ENCODE data around the gene PTPN12.

PTPN12 gene

DNA sequence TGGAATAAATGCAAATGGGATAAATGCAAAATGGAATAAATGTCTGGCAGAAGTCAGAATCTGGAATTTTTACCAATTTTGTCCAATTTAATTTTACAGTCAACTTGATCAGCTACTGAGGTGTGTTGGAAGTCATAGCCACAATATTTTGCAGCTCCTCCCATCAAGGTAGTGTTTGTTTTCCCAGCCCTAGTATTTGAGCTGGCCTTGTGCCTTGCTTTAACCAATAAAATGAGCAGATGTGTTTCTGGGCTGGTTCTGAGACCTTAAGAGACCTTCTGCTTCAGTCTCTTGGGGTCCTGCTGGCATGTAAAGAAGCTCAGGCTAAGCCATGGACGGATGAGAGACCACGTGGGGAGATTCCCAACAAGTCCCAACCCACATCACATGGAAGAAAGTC lies 116.5 kb downstream of the PTPN12 start:
- TF ChIP-seq MYC (IDR thresholded peaks at IDR 0.05; ENCODE audit: low read depth, low read length) (no peak), POLR2A (IDR thresholded peaks at IDR 0.05; ENCODE audit: extremely low read depth, insufficient read length) (no peak)
- TF ChIP-seq, protein P1, sequence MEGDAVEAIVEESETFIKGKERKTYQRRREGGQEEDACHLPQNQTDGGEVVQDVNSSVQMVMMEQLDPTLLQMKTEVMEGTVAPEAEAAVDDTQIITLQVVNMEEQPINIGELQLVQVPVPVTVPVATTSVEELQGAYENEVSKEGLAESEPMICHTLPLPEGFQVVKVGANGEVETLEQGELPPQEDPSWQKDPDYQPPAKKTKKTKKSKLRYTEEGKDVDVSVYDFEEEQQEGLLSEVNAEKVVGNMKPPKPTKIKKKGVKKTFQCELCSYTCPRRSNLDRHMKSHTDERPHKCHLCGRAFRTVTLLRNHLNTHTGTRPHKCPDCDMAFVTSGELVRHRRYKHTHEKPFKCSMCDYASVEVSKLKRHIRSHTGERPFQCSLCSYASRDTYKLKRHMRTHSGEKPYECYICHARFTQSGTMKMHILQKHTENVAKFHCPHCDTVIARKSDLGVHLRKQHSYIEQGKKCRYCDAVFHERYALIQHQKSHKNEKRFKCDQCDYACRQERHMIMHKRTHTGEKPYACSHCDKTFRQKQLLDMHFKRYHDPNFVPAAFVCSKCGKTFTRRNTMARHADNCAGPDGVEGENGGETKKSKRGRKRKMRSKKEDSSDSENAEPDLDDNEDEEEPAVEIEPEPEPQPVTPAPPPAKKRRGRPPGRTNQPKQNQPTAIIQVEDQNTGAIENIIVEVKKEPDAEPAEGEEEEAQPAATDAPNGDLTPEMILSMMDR (IDR thresholded peaks at IDR 0.05; ENCODE audit: low read depth, low read length): no peak
- TF ChIP-seq, protein P2, sequence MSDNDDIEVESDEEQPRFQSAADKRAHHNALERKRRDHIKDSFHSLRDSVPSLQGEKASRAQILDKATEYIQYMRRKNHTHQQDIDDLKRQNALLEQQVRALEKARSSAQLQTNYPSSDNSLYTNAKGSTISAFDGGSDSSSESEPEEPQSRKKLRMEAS (IDR thresholded peaks at IDR 0.05; ENCODE audit: low read depth, low read length): no peak
- DNase-seq (ENCODE audit: low read depth): no peak
- no peak overlapping the region for H3K4me3 ChIP-seq (ENCODE audit: low read depth, low read length)

DNA sequence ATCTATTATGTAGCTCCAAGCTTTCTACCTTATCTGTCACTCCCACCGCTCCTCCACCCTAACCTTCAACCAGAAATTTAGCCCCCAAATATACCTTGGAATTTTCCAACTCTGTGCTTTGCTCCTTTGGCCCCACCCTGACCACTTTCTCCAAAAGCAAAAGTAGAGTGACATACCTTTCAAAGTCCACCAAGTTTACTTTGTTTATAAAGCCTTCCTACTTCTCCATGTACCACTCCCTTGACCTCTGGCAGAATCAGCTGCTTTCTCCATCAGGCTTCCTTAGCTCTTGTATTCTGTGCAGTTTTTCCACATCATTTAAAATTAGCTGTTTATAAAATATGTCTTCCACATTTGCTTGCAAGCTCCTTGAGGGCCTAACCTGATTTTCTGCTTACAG lies 118.3 kb downstream of the PTPN12 start:
- DNase-seq (ENCODE audit: low read depth): no peak
- no peak overlapping the region for H3K4me3 ChIP-seq (ENCODE audit: low read depth, low read length)
- TF ChIP-seq POLR2A (IDR thresholded peaks at IDR 0.05; ENCODE audit: extremely low read depth, insufficient read length) (no peak), MYC (IDR thresholded peaks at IDR 0.05; ENCODE audit: low read depth, low read length) (no peak)
- TF ChIP-seq, protein P2 (IDR thresholded peaks at IDR 0.05; ENCODE audit: low read depth, low read length): no peak
- TF ChIP-seq, protein P1 (IDR thresholded peaks at IDR 0.05; ENCODE audit: low read depth, low read length): no peak

DNA sequence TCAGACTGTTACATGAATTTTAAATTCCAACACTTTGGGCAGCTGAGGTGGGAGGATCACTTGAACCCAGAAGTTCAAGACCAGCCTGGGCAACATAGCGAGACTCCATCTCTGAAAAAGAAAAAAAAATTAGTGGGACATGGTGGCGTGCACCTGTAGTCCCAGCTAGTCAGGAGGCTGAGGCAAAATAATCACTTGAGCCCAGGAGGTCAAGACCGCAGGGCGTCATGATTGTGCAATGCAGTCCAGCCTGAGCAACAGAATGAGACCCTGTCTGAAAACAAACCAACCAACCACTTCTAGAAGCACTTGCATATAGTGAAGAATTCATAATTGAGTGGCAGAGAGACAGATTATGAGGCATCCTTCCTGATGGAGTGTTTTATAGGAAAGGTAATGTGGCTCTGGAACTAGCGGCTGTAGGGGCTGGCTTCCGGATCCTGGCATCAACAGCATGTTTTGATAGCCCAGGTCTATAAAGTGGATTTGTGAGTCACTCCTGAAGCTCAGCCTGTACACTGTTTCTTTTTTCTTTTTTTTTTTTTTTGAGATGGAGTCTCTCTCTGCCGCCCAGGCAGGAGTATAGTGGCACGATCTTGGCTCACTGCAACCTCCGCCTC lies 118.9 kb downstream of the PTPN12 start:
- H3K4me3 ChIP-seq (ENCODE audit: low read depth, low read length): no peak overlapping the region
- peak; percentile 48 for DNase-seq (ENCODE audit: low read depth)
- TF ChIP-seq, protein P2 (IDR thresholded peaks at IDR 0.05; ENCODE audit: low read depth, low read length): no peak
- TF ChIP-seq, protein P1 (IDR thresholded peaks at IDR 0.05; ENCODE audit: low read depth, low read length): no peak
- TF ChIP-seq MYC (IDR thresholded peaks at IDR 0.05; ENCODE audit: low read depth, low read length): no peak
- TF ChIP-seq POLR2A (IDR thresholded peaks at IDR 0.05; ENCODE audit: extremely low read depth, insufficient read length): no peak

DNA sequence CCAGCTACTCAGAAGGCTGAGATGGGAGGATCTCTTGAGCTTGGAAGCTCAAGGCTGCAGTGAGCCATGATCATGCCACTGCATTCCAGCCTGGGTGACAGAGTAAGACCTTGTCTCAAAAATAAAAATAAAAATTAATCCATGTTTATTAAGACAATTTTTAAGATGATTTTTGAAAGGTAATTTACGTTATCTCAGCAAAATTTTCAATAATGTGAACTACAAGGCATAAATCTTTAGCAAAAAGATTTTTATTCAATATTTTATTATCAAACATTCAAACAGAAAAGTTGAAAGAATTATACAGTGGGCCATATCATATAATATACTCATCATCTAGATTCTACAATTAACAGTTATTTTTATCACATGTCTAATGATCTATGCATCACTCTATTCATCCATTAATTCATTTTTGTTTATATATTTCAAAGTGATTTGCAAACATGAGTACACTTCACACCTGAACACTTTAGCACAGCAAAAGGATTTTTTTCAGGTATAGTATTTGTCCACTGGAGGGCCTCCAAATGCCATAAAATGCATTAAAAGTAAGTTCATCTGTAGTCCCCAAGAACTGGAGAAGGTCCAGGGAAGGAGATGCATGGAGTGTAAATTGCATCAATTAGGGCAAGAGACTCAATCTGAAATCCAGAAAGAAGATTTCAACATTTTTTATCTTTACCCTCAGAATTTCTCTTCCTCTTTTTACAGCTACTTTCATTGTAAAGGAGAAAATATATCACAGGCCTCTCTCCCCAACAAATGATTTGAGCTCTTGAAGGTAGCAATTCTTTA lies 120.5 kb downstream of the PTPN12 start:
- no peak overlapping the region for H3K4me3 ChIP-seq (ENCODE audit: low read depth, low read length)
- peak; percentile 77 for DNase-seq (ENCODE audit: low read depth)
- no peak for TF ChIP-seq MYC (IDR thresholded peaks at IDR 0.05; ENCODE audit: low read depth, low read length)
- TF ChIP-seq, protein P1 (IDR thresholded peaks at IDR 0.05; ENCODE audit: low read depth, low read length): peak; percentile 45

DNA sequence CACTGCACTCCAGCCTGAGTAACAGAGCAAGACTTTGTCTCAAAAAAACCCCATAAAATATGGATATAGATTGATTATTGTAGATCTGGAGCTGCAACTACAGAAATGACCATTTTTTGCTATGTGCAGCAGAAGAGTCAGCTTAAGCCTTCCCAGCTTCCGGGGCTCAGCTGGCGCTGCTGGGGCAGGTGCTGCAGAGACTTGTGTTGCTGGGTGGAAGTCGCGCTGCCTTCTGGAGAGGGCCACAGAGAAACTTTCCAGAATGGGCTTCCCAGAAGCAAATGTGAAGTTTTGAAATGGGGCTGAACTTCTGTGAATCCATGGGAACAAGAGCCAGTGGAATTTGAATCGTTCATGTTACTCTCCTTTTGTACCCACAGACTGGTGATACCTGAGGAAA lies 121.8 kb downstream of the PTPN12 start:
- no peak overlapping the region for H3K4me3 ChIP-seq (ENCODE audit: low read depth, low read length)
- no peak for DNase-seq (ENCODE audit: low read depth)
- TF ChIP-seq, protein P2 (IDR thresholded peaks at IDR 0.05; ENCODE audit: low read depth, low read length): no peak
- TF ChIP-seq, protein P1 (IDR thresholded peaks at IDR 0.05; ENCODE audit: low read depth, low read length): no peak
- TF ChIP-seq POLR2A (IDR thresholded peaks at IDR 0.05; ENCODE audit: extremely low read depth, insufficient read length) (no peak), MYC (IDR thresholded peaks at IDR 0.05; ENCODE audit: low read depth, low read length) (no peak)

Measured in NB4 (cell line).